H9 (cell line): ENCODE data around the gene CLCN6. TPM values are rescaled to one million over a fixed set of nuclear protein-coding genes. Genes with fewer than 3 reads are reported as not detected.

ENCODE experiments used
- DNase-seq: peaks from one replicate; pipeline ENCODE4 v3.0.0-alpha.2; 2017
- H2AFZ ChIP-seq: one replicate; pipeline ENCODE4 v1.6.1; 2013; ENCODE audit warnings: mild to moderate bottlenecking, low read length, control low read depth, moderate library complexity
- H2AK5ac ChIP-seq: 2 replicates; pipeline ENCODE4 v1.6.1; 2013; ENCODE audit warnings: low read length, control low read depth, mixed read lengths; ENCODE audit not compliant: insufficient read length
- H2BK120ac ChIP-seq: one replicate; pipeline ENCODE4 v1.6.1; 2013; ENCODE audit warnings: low read depth, mild to moderate bottlenecking, low read length, control low read depth, inconsistent platforms; ENCODE audit not compliant: poor library complexity, severe bottlenecking
- H2BK12ac ChIP-seq: 2 replicates; pipeline ENCODE4 v1.6.1; 2013; ENCODE audit warnings: low read length, control low read depth, mixed read lengths, low read depth; ENCODE audit not compliant: insufficient read length
- H2BK15ac ChIP-seq: 2 replicates; pipeline ENCODE4 v1.6.1; 2013; ENCODE audit warnings: low read depth, low read length, control low read depth
- H2BK20ac ChIP-seq: one replicate; pipeline ENCODE4 v1.6.1; 2013; ENCODE audit warnings: low read depth, mild to moderate bottlenecking, low read length, control low read depth, inconsistent platforms; ENCODE audit not compliant: poor library complexity, severe bottlenecking
- H2BK5ac ChIP-seq: 2 replicates; pipeline ENCODE4 v1.6.1; 2013; ENCODE audit warnings: low read length, control low read depth, mixed read lengths; ENCODE audit not compliant: insufficient read length
- H3K14ac ChIP-seq: 2 replicates; pipeline ENCODE4 v1.6.1; 2013; ENCODE audit warnings: low read length, control low read depth; ENCODE audit not compliant: insufficient read depth
- H3K18ac ChIP-seq: 2 replicates; pipeline ENCODE4 v1.6.1; 2013; ENCODE audit warnings: low read depth, mild to moderate bottlenecking, mixed read lengths, low read length, control low read depth; ENCODE audit not compliant: insufficient read length
- H3K23ac ChIP-seq: 2 replicates; pipeline ENCODE4 v1.6.1; 2013; ENCODE audit warnings: low read length, control low read depth, mixed read lengths, low read depth; ENCODE audit not compliant: insufficient read length
- H3K23me2 ChIP-seq: 2 replicates; pipeline ENCODE4 v1.6.1; 2013; ENCODE audit warnings: low read depth, mild to moderate bottlenecking, mixed read lengths, low read length, control low read depth; ENCODE audit not compliant: insufficient read length, poor library complexity, severe bottlenecking
- H3K27ac ChIP-seq: 2 replicates; pipeline ENCODE4 v1.5.1; 2013; ENCODE audit warnings: low read length, control low read depth, mixed read lengths, low read depth; ENCODE audit not compliant: insufficient read length
- H3K27me3 ChIP-seq: 2 replicates; pipeline ENCODE4 v1.6.1; 2013; ENCODE audit warnings: low read length, control low read depth, inconsistent platforms; ENCODE audit not compliant: insufficient read depth
- H3K4ac ChIP-seq: 2 replicates; pipeline ENCODE4 v1.6.1; 2013; ENCODE audit warnings: low read depth, mild to moderate bottlenecking, control low read depth, inconsistent platforms, low read length, moderate library complexity
- H3K4me1 ChIP-seq: 2 replicates; pipeline ENCODE4 v1.6.1; 2013; ENCODE audit warnings: low read length, control low read depth, inconsistent platforms; ENCODE audit not compliant: insufficient read depth
- H3K4me2 ChIP-seq: 2 replicates; pipeline ENCODE4 v1.6.1; 2013; ENCODE audit warnings: low read length, control low read depth, mixed read lengths; ENCODE audit not compliant: insufficient read length, insufficient read depth
- H3K56ac ChIP-seq: 2 replicates; pipeline ENCODE4 v1.6.1; 2013; ENCODE audit warnings: low read depth, mild to moderate bottlenecking, mixed read lengths, low read length, control low read depth; ENCODE audit not compliant: insufficient read length
- H3K79me1 ChIP-seq: 2 replicates; pipeline ENCODE4 v1.6.1; 2013; ENCODE audit warnings: low read depth, mild to moderate bottlenecking, moderate library complexity, low read length, control low read depth, inconsistent platforms; ENCODE audit not compliant: insufficient read depth, poor library complexity, severe bottlenecking
- H3K79me2 ChIP-seq: 2 replicates; pipeline ENCODE4 v1.6.1; 2013; ENCODE audit warnings: low read length, control low read depth, inconsistent platforms; ENCODE audit not compliant: insufficient read depth
- H3K9ac ChIP-seq: 2 replicates; pipeline ENCODE4 v1.6.1; 2013; ENCODE audit warnings: low read length, control low read depth, mixed read lengths; ENCODE audit not compliant: insufficient read length; ENCODE audit errors: extremely low read depth
- H3K9me3 ChIP-seq: one replicate; pipeline ENCODE4 v1.6.1; 2013; ENCODE audit warnings: low read depth, low read length, inconsistent platforms; ENCODE audit not compliant: control insufficient read depth
- H3T11ph ChIP-seq: one replicate; pipeline ENCODE4 v1.6.1; 2013; ENCODE audit warnings: mild to moderate bottlenecking, low read length, control low read depth, inconsistent platforms
- H4K20me1 ChIP-seq: one replicate; pipeline ENCODE4 v1.6.1; 2013; ENCODE audit not compliant: control insufficient read depth, insufficient read length, insufficient read depth
- H4K5ac ChIP-seq: 2 replicates; pipeline ENCODE4 v1.6.1; 2013; ENCODE audit warnings: low read depth, mild to moderate bottlenecking, mixed read lengths, low read length, control low read depth; ENCODE audit not compliant: insufficient read length
- H4K8ac ChIP-seq: replicated peaks from 2 replicates; pipeline ENCODE4 v1.6.1; 2013; ENCODE audit warnings: low read length, control low read depth, mixed read lengths, low read depth; ENCODE audit not compliant: insufficient read length
- H4K91ac ChIP-seq: 2 replicates; pipeline ENCODE4 v1.6.1; 2013; ENCODE audit warnings: low read depth, mild to moderate bottlenecking, moderate library complexity, mixed read lengths, low read length, control low read depth; ENCODE audit not compliant: insufficient read length
- H3K27ac Mint-ChIP-seq, 3 experiments: 2 replicates in 2 of 3; 3 replicates in 1 of 3; pipeline ENCODE4 v1.8.0; 2020 to 2021; ENCODE audit warnings: mixed read lengths in 3 of 3, mild to moderate bottlenecking in 1 of 3, moderate library complexity in 1 of 3
- H3K27me3 Mint-ChIP-seq: 2 replicates; pipeline ENCODE4 v1.8.0; 2021; ENCODE audit warnings: low read depth, mild to moderate bottlenecking, moderate library complexity, mixed read lengths
- H3K36me3 Mint-ChIP-seq, 3 experiments: 2 replicates in 2 of 3; 3 replicates in 1 of 3; pipeline ENCODE4 v1.8.0; 2020 to 2021; ENCODE audit warnings: low read depth in 3 of 3, mixed read lengths in 3 of 3; ENCODE audit not compliant: insufficient read depth in 1 of 3
- H3K4me1 Mint-ChIP-seq, 2 experiments: 2 replicates each; pipeline ENCODE4 v1.8.0; 2020; ENCODE audit warnings: mixed read lengths in 2 of 2
- H3K4me3 Mint-ChIP-seq, 2 experiments: 2 replicates in 1 of 2; 3 replicates in 1 of 2; pipeline ENCODE4 v1.8.0; 2020 to 2021; ENCODE audit warnings: mild to moderate bottlenecking in 2 of 2, mixed read lengths in 2 of 2, moderate library complexity in 1 of 2
- H3K9me3 Mint-ChIP-seq, 2 experiments: 2 replicates in 1 of 2; 3 replicates in 1 of 2; pipeline ENCODE4 v1.8.0; 2020; ENCODE audit warnings: mild to moderate bottlenecking in 2 of 2, mixed read lengths in 2 of 2, moderate library complexity in 1 of 2
- WGBS: extraction: QIAGEN DNeasy Blood & Tissue Kit; methylation state at CpG from one replicate; pipeline ENCODE4 v1.1.7; 2013; ENCODE audit warnings: missing lambda C conversion rate, low lambda C conversion rate, mixed read lengths; ENCODE audit not compliant: insufficient read length; ENCODE audit errors: extremely low coverage; 5-methylcytosine and 5-hydroxymethylcytosine counted together
- total RNA-seq: library from RNA; stranded (reverse); gene quantifications from 2 replicates; pipeline ENCODE4 v1.2.1, GENCODE V29; 2021
- TF ChIP-seq, protein P1 (sequence below): fragments of 200-600 bp; sonication (generic); conservative IDR thresholded peaks from 3 replicates; pipeline ENCODE4 v1.8.0; 2021; ENCODE audit warnings: antibody characterized with exemption, mild to moderate bottlenecking

The CLCN6 gene
- total RNA-seq, 1 experiment from 2014 or later = 20.5 TPM

DNA sequence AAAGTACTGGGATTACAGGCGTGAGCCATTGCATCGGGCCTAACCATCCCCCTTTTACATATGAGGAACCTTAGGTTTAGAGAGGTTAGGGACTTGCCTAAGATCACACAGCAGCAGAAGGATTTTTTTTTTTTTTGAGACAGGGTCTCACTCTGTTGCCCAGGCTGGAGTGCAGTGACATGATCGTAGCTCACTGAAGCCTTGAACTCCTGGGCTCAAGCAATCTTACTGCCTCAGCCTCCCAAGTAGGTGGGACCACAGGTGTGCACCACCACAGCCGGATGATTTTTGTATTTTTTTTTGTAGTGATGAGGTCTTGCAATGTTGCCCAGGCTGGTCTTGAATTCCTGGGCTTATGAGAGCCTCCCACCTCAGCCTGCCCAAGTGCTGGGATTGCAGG, 46.2 kb upstream of the CLCN6 start:
- Histone ChIP-seq H3K9ac (no peak overlapping the region), H3K14ac (no peak overlapping the region), H2AK5ac (no peak overlapping the region), H3K23ac (no peak overlapping the region), H3K4me2 (no peak overlapping the region), H2BK12ac (no peak overlapping the region), H2BK20ac (no peak overlapping the region), H2AFZ (no peak overlapping the region), H3K56ac (no peak overlapping the region), H4K20me1 (no peaks in the 10 kb centered on the region), H2BK5ac (no peak overlapping the region), H3T11ph (no peak overlapping the region), H3K4ac (no peak overlapping the region), H3K27me3 (peaks cover 16% of the 10 kb centered on the region), H3K23me2 (no peaks in the 10 kb centered on the region), H3K18ac (no peak overlapping the region), H3K4me1 (no peaks in the 10 kb centered on the region), H2BK120ac (no peak overlapping the region), H4K8ac (no peak overlapping the region), H4K5ac (no peak overlapping the region), H3K79me2 (no peaks in the 10 kb centered on the region), H2BK15ac (no peak overlapping the region), H3K79me1 (no peaks in the 10 kb centered on the region), H4K91ac (no peak overlapping the region), H3K27ac (no peak overlapping the region), H3K9me3 (no peaks in the 10 kb centered on the region)
- Mint-ChIP-seq H3K4me1 (peaks cover 10 to 18% of the 10 kb centered on the region in 2 experiments), H3K27me3 (peaks cover 75% of the 10 kb centered on the region), H3K27ac (no peak overlapping the region), H3K36me3 (no peaks in the 10 kb centered on the region; a peak in 1 of 7 replicates), H3K9me3 (peaks cover 14 to 18% of the 10 kb centered on the region in 2 experiments), H3K4me3 (no peak overlapping the region)
- no CpG with 5 or more reads among the region's 4 CpGs for WGBS
- no peak for DNase-seq
- TF ChIP-seq, protein P1, sequence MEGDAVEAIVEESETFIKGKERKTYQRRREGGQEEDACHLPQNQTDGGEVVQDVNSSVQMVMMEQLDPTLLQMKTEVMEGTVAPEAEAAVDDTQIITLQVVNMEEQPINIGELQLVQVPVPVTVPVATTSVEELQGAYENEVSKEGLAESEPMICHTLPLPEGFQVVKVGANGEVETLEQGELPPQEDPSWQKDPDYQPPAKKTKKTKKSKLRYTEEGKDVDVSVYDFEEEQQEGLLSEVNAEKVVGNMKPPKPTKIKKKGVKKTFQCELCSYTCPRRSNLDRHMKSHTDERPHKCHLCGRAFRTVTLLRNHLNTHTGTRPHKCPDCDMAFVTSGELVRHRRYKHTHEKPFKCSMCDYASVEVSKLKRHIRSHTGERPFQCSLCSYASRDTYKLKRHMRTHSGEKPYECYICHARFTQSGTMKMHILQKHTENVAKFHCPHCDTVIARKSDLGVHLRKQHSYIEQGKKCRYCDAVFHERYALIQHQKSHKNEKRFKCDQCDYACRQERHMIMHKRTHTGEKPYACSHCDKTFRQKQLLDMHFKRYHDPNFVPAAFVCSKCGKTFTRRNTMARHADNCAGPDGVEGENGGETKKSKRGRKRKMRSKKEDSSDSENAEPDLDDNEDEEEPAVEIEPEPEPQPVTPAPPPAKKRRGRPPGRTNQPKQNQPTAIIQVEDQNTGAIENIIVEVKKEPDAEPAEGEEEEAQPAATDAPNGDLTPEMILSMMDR = no peak
